Astrocyte (in vitro differentiated cells and primary cell): ENCODE measurements around the gene SLC52A3. TPM values are rescaled to one million over a fixed set of nuclear protein-coding genes. Genes with fewer than 3 reads are reported as not detected.

Experiments
- DNase-seq: peaks from one replicate; pipeline ENCODE4 v3.0.0-alpha.2; 2010; ENCODE audit warnings: low read depth
- FAIRE-seq: peaks from 2 replicates; lab custom pipeline; 2011; peaks lifted over from hg19 to GRCh38; lab: Jason Lieb, UNC
- H2AFZ ChIP-seq: 2 replicates; pipeline ENCODE4 v1.6.0; 2012; ENCODE audit warnings: low read depth, low read length, inconsistent platforms
- H3K27ac ChIP-seq: 2 replicates; pipeline ENCODE4 v1.5.1; 2011; ENCODE audit warnings: low read depth, low read length, inconsistent platforms
- H3K27me3 ChIP-seq: 2 replicates; pipeline ENCODE4 v1.6.0; 2011; ENCODE audit warnings: low read length, inconsistent platforms; ENCODE audit not compliant: insufficient read depth
- H3K36me3 ChIP-seq: 2 replicates; pipeline ENCODE4 v1.5.1; 2011; ENCODE audit warnings: low read length, inconsistent platforms; ENCODE audit not compliant: insufficient read depth
- H3K4me1 ChIP-seq: 2 replicates; pipeline ENCODE4 v1.5.1; 2011; ENCODE audit warnings: low read length, inconsistent platforms; ENCODE audit not compliant: insufficient read depth
- H3K4me2 ChIP-seq: 2 replicates; pipeline ENCODE4 v1.6.0; 2012; ENCODE audit warnings: low read length, inconsistent platforms
- H3K4me3 ChIP-seq: 2 replicates; pipeline ENCODE4 v1.5.1; 2011; ENCODE audit warnings: low read depth, mild to moderate bottlenecking, low read length, inconsistent platforms; ENCODE audit not compliant: insufficient read depth
- H3K79me2 ChIP-seq: 2 replicates; pipeline ENCODE4 v1.6.0; 2012; ENCODE audit warnings: mild to moderate bottlenecking, low read length, inconsistent platforms; ENCODE audit not compliant: insufficient read depth
- H3K9ac ChIP-seq: 2 replicates; pipeline ENCODE4 v1.6.0; 2012; ENCODE audit warnings: mild to moderate bottlenecking, low read length, inconsistent platforms
- H3K9me3 ChIP-seq: 2 replicates; pipeline ENCODE4 v1.5.1; 2012; ENCODE audit warnings: low read depth, mild to moderate bottlenecking, low read length, inconsistent platforms; ENCODE audit not compliant: insufficient read depth
- H4K20me1 ChIP-seq: 2 replicates; pipeline ENCODE4 v1.6.0; 2012; ENCODE audit warnings: low read length, inconsistent platforms; ENCODE audit not compliant: insufficient read depth
- H3K27ac Mint-ChIP-seq: one replicate; pipeline ENCODE4 v1.8.0; 2021; ENCODE audit warnings: mild to moderate bottlenecking, mixed read lengths; ENCODE audit not compliant: unreplicated experiment
- H3K27me3 Mint-ChIP-seq: one replicate; pipeline ENCODE4 v1.8.0; 2021; ENCODE audit warnings: low read depth, mixed read lengths; ENCODE audit not compliant: unreplicated experiment
- H3K36me3 Mint-ChIP-seq: one replicate; pipeline ENCODE4 v1.8.0; 2021; ENCODE audit warnings: low read depth, mixed read lengths; ENCODE audit not compliant: unreplicated experiment
- H3K4me1 Mint-ChIP-seq: one replicate; pipeline ENCODE4 v1.8.0; 2021; ENCODE audit warnings: low read depth, mixed read lengths; ENCODE audit not compliant: unreplicated experiment
- H3K4me3 Mint-ChIP-seq: one replicate; pipeline ENCODE4 v1.8.0; 2021; ENCODE audit warnings: mild to moderate bottlenecking, moderate library complexity, mixed read lengths; ENCODE audit not compliant: unreplicated experiment
- H3K9me3 Mint-ChIP-seq: one replicate; pipeline ENCODE4 v1.8.0; 2021; ENCODE audit warnings: mild to moderate bottlenecking, mixed read lengths; ENCODE audit not compliant: unreplicated experiment
- EZH2 ChIP-seq: IDR thresholded peaks from 2 replicates; pipeline ENCODE4 v1.6.1; 2012; ENCODE audit warnings: mild to moderate bottlenecking, low read length, inconsistent platforms; ENCODE audit not compliant: insufficient read depth
- total RNA-seq: library from RNA; stranded (reverse); gene quantifications from 2 replicates; pipeline ENCODE4 v1.2.1, GENCODE V29; 2021
- TF ChIP-seq, protein P1 (sequence below): IDR thresholded peaks from 2 replicates; pipeline ENCODE4 v1.5.1; 2011; ENCODE audit warnings: low read depth, mild to moderate bottlenecking, inconsistent platforms, low read length, moderate library complexity; ENCODE audit not compliant: insufficient read depth

SLC52A3 gene
- total RNA-seq, 1 donor from 2014 or later: 0.09 TPM

DNA sequence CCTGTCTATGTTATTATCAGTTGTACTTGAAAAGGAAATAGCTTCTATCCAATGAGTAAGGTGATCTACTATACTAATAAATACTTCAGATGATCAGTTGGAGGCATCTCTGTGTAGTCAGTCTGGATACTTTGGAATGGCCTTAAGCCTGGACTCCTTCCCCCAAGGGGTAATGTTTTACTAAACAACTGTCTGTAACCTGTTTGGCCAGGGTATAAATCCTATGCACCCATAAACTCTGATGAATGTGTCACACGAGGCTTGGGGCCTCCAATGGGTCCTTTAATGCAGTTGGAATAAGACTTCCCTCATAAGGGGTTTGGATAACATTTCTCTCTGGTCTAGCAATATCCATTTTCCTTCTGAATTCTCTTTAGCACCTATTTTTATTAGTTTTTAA lies 19.5 kb upstream of the SLC52A3 start:
- Histone ChIP-seq H3K79me2 (no peaks in the 10 kb centered on the region), H3K36me3 (no peaks in the 10 kb centered on the region), H3K9ac (no peak overlapping the region), H3K27ac (no peak overlapping the region), H3K4me3 (no peak overlapping the region), H3K27me3 (no peaks in the 10 kb centered on the region), H3K4me2 (no peak overlapping the region), H4K20me1 (no peaks in the 10 kb centered on the region), H3K9me3 (peaks cover 6% of the 10 kb centered on the region), H2AFZ (no peak overlapping the region), H3K4me1 (no peaks in the 10 kb centered on the region)
- H3K27me3 Mint-ChIP-seq: peaks cover 9% of the 10 kb centered on the region
- no peaks in the 10 kb centered on the region for H3K4me1 Mint-ChIP-seq
- FAIRE-seq: no peak
- peaks cover 26% of the 10 kb centered on the region for H3K9me3 Mint-ChIP-seq
- DNase-seq: no peak
- H3K27ac Mint-ChIP-seq: no peak overlapping the region
- no peaks in the 10 kb centered on the region for H3K36me3 Mint-ChIP-seq
- no peak overlapping the region for H3K4me3 Mint-ChIP-seq
- TF ChIP-seq EZH2: no peak
- TF ChIP-seq, protein P1, sequence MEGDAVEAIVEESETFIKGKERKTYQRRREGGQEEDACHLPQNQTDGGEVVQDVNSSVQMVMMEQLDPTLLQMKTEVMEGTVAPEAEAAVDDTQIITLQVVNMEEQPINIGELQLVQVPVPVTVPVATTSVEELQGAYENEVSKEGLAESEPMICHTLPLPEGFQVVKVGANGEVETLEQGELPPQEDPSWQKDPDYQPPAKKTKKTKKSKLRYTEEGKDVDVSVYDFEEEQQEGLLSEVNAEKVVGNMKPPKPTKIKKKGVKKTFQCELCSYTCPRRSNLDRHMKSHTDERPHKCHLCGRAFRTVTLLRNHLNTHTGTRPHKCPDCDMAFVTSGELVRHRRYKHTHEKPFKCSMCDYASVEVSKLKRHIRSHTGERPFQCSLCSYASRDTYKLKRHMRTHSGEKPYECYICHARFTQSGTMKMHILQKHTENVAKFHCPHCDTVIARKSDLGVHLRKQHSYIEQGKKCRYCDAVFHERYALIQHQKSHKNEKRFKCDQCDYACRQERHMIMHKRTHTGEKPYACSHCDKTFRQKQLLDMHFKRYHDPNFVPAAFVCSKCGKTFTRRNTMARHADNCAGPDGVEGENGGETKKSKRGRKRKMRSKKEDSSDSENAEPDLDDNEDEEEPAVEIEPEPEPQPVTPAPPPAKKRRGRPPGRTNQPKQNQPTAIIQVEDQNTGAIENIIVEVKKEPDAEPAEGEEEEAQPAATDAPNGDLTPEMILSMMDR: no peak

DNA sequence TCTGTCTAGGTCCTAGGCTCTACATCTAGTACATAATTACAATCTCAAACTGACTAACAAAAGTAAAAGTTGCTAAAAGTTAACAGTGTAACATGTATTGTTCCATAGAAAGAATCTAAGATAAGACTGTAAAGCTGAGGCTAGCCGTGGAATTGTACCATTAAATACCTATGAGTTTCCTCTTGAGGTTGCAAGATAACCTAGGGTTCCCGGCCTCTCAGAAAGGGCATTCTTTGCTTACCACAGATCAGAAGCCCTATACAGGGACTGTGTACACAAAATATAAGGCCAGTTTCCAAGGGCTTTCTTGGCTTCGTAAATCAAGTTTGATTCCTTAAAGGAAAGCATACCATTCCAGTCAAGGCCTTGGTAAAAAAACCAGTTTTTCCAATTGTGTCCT lies 11.5 kb upstream of the SLC52A3 start:
- Histone ChIP-seq H3K79me2 (no peaks in the 10 kb centered on the region), H3K9ac (no peak overlapping the region), H4K20me1 (no peaks in the 10 kb centered on the region), H3K4me2 (no peak overlapping the region), H2AFZ (no peak overlapping the region), H3K4me3 (no peak overlapping the region), H3K27ac (no peak overlapping the region), H3K36me3 (no peaks in the 10 kb centered on the region), H3K9me3 (peaks cover 2% of the 10 kb centered on the region), H3K27me3 (no peaks in the 10 kb centered on the region), H3K4me1 (no peaks in the 10 kb centered on the region)
- H3K27ac Mint-ChIP-seq: no peak overlapping the region
- peaks cover 17% of the 10 kb centered on the region for H3K9me3 Mint-ChIP-seq
- no peak for TF ChIP-seq EZH2
- TF ChIP-seq, protein P1: no peak
- H3K4me3 Mint-ChIP-seq: no peak overlapping the region
- peaks cover 7% of the 10 kb centered on the region for H3K27me3 Mint-ChIP-seq
- FAIRE-seq: no peak
- H3K4me1 Mint-ChIP-seq: no peaks in the 10 kb centered on the region
- DNase-seq: no peak
- H3K36me3 Mint-ChIP-seq: no peaks in the 10 kb centered on the region

DNA sequence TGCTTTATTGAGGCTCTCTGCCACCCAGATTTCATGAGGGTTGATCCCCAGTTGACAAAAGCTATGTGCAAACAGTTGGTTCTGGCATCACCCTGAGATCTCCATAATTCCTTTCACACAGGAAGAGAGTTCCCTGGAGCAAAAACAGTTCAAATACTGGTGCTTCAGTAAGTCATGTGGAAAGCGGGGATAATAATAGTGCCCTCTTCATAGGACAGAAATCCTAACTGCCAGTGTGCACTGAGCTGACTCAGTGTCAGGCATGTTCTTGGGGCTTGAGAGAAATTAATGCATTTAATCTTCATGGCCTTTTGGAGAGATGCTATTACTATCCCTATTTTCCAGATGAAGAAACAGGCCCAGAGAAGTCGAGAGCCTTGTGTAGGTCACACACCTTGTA lies 7.9 kb upstream of the SLC52A3 start:
- Histone ChIP-seq H3K4me3 (no peak overlapping the region), H3K9me3 (no peaks in the 10 kb centered on the region), H3K9ac (no peak overlapping the region), H4K20me1 (no peaks in the 10 kb centered on the region), H3K36me3 (no peaks in the 10 kb centered on the region), H3K27ac (no peak overlapping the region), H3K4me1 (no peaks in the 10 kb centered on the region), H3K79me2 (no peaks in the 10 kb centered on the region), H3K4me2 (no peak overlapping the region), H3K27me3 (no peaks in the 10 kb centered on the region), H2AFZ (no peak overlapping the region)
- Mint-ChIP-seq H3K4me1 (peaks cover 11% of the 10 kb centered on the region), H3K27ac (no peak overlapping the region), H3K36me3 (no peaks in the 10 kb centered on the region), H3K9me3 (no peaks in the 10 kb centered on the region), H3K4me3 (no peak overlapping the region), H3K27me3 (peaks cover 13% of the 10 kb centered on the region)
- DNase-seq (no peak), FAIRE-seq (no peak)
- TF ChIP-seq EZH2: no peak
- TF ChIP-seq, protein P1: no peak
